Pancreas (tissue), 10 donors: Measurements from ENCODE around the gene GID8. TPM values are rescaled to one million over a fixed set of nuclear protein-coding genes. Genes with fewer than 3 reads are reported as not detected.
A peak's percentile ranks its signal among the peaks of the same experiment; 100 is the strongest.
"Not testable (repeated sequence)": the region's sequence is repeated elsewhere in the genome, so short reads cannot be mapped to it uniquely, and the experiment has no call there.

Experiments
- ATAC-seq, 4 donors: fragments of 200-7000 bp; cut with Tn5 transposase; one replicate each; pipeline versions ENCODE4 v1.8.0 to v1.9.1; 2020; ENCODE audit warnings: mild to moderate bottlenecking in 4 of 4, moderate library complexity in 4 of 4
- DNase-seq, 6 donors: peaks; one replicate each; pipeline ENCODE4 v3.0.0-alpha.2; 2020
- FAIRE-seq: peaks from 2 replicates; lab custom pipeline; 2012; peaks lifted over from hg19 to GRCh38; lab: Jason Lieb, UNC
- H3K27ac ChIP-seq, 4 donors: fragments of 200-600 bp; sonication (generic); 1 replicate in 3 of 4; 2 replicates in 1 of 4; pipeline versions ENCODE4 v1.5.0 to v1.8.0; 2020
- H3K27me3 ChIP-seq, 4 donors: fragments of 200-600 bp; one replicate each; pipeline ENCODE4 v1.8.0; 2021
- H3K36me3 ChIP-seq, 3 donors: fragments of 200-600 bp; sonication (generic) in 1 of 3; one replicate each; pipeline versions ENCODE4 v1.5.0 to v1.8.0; 2020 to 2021
- H3K4me1 ChIP-seq, 3 donors: fragments of 200-600 bp; one replicate each; pipeline ENCODE4 v1.8.0; 2021
- H3K4me3 ChIP-seq, 4 donors: fragments of 200-600 bp; sonication (generic) in 2 of 4; one replicate each; pipeline versions ENCODE4 v1.5.0 to v1.8.0; 2020 to 2021
- H3K9me3 ChIP-seq, 4 donors: fragments of 200-600 bp; one replicate each; pipeline ENCODE4 v1.8.0; 2021
- WGBS, 2 donors: extraction: QIAGEN DNeasy Blood & Tissue Kit; methylation state at CpG; one replicate each; pipeline ENCODE4 v1.1.7; 2013; 5-methylcytosine and 5-hydroxymethylcytosine counted together
- intact Hi-C, 3 donors: fragments of 100-400 bp; cut with DNase I; formaldehyde crosslinking; loops; one replicate each; pipeline versions ENCODE4 v1.11.1 to v1.14.2; 2022
- polyA plus RNA-seq, 2 donors: library from polyadenylated mRNA; stranded (reverse); fragments of 200-250 nt; gene quantifications; one replicate each; pipeline ENCODE4 v1.2.3, GENCODE V29; 2013
- total RNA-seq, 6 donors: library from RNA; stranded (reverse); fragmentation: NEBNext Ultra II Directional in 4 of 6; extraction: Animal tissue kit (Norgen Biotek cat#: 25700) in 4 of 6; gene quantifications; one replicate each; pipeline versions ENCODE4 v1.2.1 to v1.2.4, GENCODE V29; 2021 to 2023
- TF ChIP-seq, protein P1 (sequence below), 4 donors: fragments of 200-600 bp; sonication (generic) in 3 of 4; IDR thresholded peaks; one replicate each; pipeline versions ENCODE4 v1.5.0 to v1.8.0; 2021; ENCODE audit warnings: antibody characterized with exemption in 4 of 4
- donor health status: healthy with polysubstance abuse.
- donor health status: DM: no; HTN: no; CAD: no; lungs with moderate emphysema.
- donor health status: DM: no; HTN: no; CAD: no.
- donor health status: control.
- donor health status: control.
- donor health status: Bipolar disorder and iron deficiency.
- donor health status: DM: yes; HTN: yes; CAD: no.
- donor health status: DM: no; HTN: no; CAD: no.
- donor health status: DM: no; HTN: no; CAD: no.
- donor health status: DM: yes; HTN: yes; CAD: no.

Gene GID8
- total and polyA plus RNA-seq, 8 donors = 6.0 to 22.4 (median 15.5) TPM

DNA sequence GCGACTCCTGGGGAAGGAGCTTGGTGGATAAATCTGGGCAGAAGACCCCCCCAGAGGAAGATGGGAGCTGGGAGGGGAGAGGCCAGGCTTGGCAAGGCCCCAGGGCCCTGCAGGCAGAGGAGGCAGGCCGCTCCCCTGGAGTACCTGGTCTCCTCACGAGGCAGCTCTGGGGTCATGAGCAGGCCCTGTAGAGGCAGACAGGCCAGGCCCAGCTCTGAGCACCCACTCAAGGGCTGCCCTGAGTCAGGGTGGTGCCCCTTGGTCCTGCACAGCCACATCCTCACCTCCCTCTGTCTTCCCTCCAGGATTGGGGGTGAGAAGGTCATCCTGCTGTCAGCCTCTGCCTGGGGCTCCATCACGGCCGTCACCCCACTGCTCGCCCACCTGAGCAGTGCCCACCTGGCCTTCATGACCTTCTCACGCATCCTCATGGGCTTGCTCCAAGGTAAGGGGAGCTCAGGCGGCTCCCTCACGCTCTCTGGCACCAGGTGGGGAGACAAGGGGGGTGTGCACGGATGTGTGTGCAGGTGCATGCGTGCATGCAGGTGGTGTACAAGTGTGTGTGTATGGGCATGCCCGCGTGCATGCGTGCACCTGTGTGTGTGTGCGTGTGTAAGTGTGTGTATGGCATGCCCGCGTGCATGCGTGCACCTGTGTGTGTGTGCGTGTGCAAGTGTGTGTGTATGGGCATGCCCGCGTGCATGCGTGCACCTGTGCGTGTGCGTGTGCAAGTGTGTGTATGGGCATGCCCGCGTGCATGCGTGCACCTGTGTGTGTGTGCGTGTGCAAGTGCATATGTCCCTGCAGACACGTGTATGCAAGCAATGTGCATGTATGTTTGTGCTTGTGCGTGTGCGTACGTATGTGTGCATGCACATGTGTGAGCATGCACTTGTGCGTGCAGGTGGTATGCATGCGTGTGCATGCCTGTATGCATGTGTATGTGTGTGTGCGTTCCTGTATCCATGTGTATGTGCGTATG, 19.5 kb downstream of the GID8 start:
- intact Hi-C loops = no loop called here
- DNase-seq (peak in 1 of 6 donors; percentile 20), ATAC-seq (no peak), FAIRE-seq (no peak)
- TF ChIP-seq, protein P1, sequence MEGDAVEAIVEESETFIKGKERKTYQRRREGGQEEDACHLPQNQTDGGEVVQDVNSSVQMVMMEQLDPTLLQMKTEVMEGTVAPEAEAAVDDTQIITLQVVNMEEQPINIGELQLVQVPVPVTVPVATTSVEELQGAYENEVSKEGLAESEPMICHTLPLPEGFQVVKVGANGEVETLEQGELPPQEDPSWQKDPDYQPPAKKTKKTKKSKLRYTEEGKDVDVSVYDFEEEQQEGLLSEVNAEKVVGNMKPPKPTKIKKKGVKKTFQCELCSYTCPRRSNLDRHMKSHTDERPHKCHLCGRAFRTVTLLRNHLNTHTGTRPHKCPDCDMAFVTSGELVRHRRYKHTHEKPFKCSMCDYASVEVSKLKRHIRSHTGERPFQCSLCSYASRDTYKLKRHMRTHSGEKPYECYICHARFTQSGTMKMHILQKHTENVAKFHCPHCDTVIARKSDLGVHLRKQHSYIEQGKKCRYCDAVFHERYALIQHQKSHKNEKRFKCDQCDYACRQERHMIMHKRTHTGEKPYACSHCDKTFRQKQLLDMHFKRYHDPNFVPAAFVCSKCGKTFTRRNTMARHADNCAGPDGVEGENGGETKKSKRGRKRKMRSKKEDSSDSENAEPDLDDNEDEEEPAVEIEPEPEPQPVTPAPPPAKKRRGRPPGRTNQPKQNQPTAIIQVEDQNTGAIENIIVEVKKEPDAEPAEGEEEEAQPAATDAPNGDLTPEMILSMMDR (IDR thresholded peaks at IDR 0.05) = no peak
- Histone ChIP-seq H3K9me3 (no peaks in the 10 kb centered on the region), H3K4me3 (no peak overlapping the region), H3K36me3 (no peaks in the 10 kb centered on the region), H3K4me1 (no peaks in the 10 kb centered on the region), H3K27ac (no peak overlapping the region), H3K27me3 (no peaks in the 10 kb centered on the region)
- 90 to 94% methylated on average over 36 of the region's 36 CpGs for WGBS, 2 donors

DNA sequence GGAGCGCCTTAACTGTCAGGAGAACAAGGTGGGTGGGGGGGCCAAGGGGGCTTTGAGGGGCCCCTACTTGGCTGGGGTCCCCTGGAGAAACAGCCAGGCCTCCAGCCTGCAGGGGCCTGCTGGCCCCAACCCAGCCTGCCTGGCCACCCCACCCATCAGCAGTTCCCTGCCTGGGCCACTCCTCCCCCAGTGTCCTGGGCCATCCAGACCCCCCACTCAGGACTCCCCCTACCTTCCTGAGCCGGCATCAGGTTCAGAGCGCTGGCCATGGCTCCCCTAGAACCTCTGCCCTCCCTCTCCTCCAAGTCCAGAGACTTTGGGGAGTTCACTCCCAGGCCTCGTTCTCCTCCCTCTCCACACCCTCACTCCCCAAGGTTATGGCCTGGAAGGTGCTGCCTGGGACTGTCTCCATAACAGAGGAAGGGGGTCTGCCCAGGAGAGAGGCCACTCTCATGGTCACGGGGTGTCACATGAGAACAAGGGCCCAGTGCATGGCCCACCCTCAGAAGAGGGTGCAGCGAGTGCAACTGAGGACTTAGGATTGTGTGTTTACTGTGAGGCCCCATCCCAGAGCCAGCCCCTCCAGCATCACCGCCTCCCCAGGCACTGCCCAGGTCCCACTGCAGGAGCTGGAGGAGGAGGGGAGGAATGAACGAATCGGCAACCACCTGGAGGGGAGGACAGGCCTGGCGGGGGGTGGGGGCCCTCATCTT, 20.6 kb downstream of the GID8 start:
- ATAC-seq (no peak), DNase-seq (peak in 1 of 6 donors; percentile 17), FAIRE-seq (no peak)
- Histone ChIP-seq H3K27me3 (no peaks in the 10 kb centered on the region), H3K4me1 (no peaks in the 10 kb centered on the region), H3K36me3 (no peaks in the 10 kb centered on the region), H3K27ac (no peak overlapping the region), H3K9me3 (no peaks in the 10 kb centered on the region), H3K4me3 (no peak overlapping the region)
- WGBS, 2 donors = 62 to 77% methylated on average over 10 of the region's 10 CpGs
- intact Hi-C loops = no loop called here
- TF ChIP-seq, protein P1 (IDR thresholded peaks at IDR 0.05) = no peak

DNA sequence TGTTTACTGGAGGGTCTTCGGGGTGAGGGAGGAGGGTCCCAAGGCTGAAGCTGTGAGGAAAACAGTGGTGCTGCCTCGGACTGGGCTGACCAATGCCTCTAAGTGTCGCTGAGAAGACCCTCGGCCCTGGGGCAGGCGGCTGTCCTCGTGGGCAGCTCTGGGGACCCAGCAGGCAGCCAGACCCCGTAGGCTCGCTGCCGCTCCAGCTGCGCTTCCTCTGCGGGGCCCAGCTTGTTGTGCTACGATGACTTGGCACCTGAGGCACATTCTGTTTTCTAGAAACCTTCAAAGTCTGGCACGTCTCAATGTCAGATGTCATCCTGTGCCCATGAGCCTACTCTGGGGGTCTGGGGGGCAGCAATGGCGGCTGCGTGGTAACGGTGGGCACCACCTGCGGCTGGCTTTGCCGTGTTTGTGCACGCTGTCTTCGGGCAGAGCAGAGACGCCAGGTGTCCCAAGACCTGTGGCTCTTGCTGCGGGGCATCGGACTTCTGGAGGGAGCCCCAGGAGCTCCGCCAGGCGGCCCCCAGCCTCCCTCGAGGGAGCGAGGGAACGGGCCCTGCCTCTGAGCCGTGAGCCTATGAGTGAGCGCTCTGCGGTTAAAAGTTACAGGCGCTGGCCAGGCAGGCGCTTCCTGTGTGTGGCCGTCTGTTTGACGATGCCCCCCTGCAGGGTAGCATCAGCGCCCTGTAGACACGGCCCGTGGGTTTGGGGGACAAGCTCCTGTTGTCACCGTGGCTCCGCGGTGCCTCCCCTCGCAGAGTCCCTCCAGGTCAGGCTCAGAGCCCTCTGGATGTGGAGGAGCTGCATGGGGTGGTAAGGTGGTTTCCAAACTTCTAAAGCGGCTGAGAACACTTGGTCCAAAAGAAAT, 21.4 kb downstream of the GID8 start:
- no peak for ATAC-seq
- no peak overlapping the region for H3K27ac ChIP-seq
- no peak overlapping the region for H3K4me3 ChIP-seq
- no peaks in the 10 kb centered on the region for H3K36me3 ChIP-seq
- intact Hi-C loops = no loop called here
- TF ChIP-seq, protein P1 (IDR thresholded peaks at IDR 0.05) = no peak
- H3K4me1 ChIP-seq = no peaks in the 10 kb centered on the region
- no peaks in the 10 kb centered on the region for H3K9me3 ChIP-seq
- no peaks in the 10 kb centered on the region for H3K27me3 ChIP-seq
- WGBS, 2 donors = 65 to 71% methylated on average over 43 of the region's 43 CpGs
- peak in 1 of 6 donors; percentile 17 for DNase-seq
- FAIRE-seq = no peak

DNA sequence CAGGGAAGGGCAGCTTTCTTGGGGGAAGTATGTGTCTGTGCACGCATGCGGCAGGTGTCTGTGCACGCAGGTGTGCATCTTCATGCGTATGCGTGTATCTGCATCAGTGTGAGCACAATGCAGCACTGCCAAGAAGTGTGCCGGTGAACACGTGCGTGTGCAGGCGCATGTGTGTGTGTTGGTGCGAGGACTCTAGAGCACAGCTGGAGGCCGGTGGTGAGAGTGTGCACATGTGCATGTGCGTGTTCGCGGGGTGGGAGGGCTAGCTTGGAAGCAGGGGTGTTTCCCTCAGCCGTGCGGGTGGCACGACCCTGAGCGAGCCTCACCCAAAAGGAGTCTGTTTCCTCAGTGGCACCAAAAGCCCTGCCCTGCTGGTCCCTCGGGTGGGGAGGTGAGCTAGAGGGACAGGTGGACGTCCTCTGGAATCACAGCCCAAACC, 22.1 kb downstream of the GID8 start:
- no peaks in the 10 kb centered on the region for H3K27me3 ChIP-seq
- intact Hi-C loops = no loop called here
- H3K27ac ChIP-seq = no peak overlapping the region
- H3K36me3 ChIP-seq = no peaks in the 10 kb centered on the region
- no peaks in the 10 kb centered on the region for H3K4me1 ChIP-seq
- WGBS, 2 donors = 76 to 93% methylated on average over 20 of the region's 20 CpGs
- FAIRE-seq (no peak), ATAC-seq (no peak), DNase-seq (peak in 2 of 6 donors; percentile 8 to 47)
- H3K9me3 ChIP-seq = no peaks in the 10 kb centered on the region
- TF ChIP-seq, protein P1 (IDR thresholded peaks at IDR 0.05) = no peak
- no peak overlapping the region for H3K4me3 ChIP-seq

DNA sequence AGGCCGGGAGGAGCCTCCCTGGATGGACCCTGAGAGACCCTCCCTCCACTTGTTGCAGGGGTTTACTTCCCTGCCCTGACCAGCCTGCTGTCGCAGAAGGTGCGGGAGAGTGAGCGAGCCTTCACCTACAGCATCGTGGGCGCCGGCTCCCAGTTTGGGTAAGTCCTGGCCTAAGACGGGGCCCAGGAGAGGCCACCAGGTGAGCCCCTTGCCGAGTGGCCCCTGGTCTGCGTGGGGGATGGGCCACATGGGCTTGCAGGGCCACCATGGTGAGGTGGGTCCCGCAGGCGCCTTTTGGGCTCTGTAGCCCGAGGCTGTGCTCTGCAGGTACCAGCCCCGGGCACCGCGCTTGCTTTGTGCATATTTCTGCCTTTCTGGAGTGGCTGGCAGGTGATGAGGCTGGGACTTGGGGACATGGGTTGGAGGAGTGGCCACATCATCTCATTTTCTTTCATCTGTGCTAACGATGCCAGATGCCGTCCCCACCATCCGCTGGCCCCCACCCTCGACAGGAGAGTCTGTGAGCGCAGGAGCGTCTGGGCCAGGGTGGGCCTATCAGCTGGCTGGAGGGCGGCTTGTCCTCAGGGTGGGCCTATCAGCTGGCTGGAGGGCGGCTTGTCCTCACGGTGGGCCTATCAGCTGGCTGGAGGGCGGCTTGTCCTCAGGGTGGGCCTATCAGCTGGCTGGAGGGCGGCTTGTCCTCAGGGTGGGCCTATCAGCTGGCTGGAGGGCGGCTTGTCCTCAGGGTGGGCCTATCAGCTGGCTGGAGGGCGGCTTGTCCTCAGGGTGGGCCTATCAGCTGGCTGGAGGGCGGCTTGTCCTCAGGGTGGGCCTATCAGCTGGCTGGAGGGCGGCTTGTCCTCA, 22.7 kb downstream of the GID8 start:
- peak in 1 of 6 donors; percentile 65 for DNase-seq
- 81 to 90% methylated on average over 23 to 27 of the region's 31 CpGs for WGBS, 2 donors
- H3K4me1 ChIP-seq = not testable (repeated sequence)

More for the DNA sequence above, 22.7 kb downstream of the GID8 start:
- FAIRE-seq, H3K27ac ChIP-seq, H3K9me3 ChIP-seq, H3K36me3 ChIP-seq, H3K4me3 ChIP-seq, ATAC-seq, intact Hi-C loops, H3K27me3 ChIP-seq: not testable (repeated sequence)
